Kidney capillary endothelial cell (primary cell): ENCODE data around the gene EPX.

ENCODE experiments used
- DNase-seq: peaks from one replicate; pipeline ENCODE4 v3.0.0-alpha.2; 2018; ENCODE audit warnings: low spot score

Gene EPX

DNA sequence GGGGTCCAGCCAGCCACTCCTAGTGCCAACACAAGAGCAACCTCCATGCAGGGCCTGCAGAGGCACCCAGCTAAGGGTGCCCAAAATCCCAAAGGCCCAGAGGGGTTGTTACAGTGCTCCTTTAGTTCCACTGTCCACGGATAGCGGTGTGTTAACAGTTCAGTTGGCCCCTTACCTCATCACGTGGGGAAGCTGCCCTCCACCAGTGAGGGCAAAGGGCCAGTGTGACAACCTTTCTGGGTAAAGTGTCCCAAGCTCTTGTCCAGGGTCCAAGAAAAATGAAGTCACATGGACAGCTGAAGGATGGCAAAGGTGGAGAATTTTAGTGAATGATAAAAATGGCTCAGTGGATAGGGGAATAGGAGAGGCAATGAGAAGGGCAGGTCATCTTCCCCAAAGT is 35.2 kb downstream of the EPX start:
- no peak for DNase-seq

GRCh38 chr17:58228679-58229078 is 36.2 kb downstream of the EPX start:
- DNase-seq, result no peak

DNA sequence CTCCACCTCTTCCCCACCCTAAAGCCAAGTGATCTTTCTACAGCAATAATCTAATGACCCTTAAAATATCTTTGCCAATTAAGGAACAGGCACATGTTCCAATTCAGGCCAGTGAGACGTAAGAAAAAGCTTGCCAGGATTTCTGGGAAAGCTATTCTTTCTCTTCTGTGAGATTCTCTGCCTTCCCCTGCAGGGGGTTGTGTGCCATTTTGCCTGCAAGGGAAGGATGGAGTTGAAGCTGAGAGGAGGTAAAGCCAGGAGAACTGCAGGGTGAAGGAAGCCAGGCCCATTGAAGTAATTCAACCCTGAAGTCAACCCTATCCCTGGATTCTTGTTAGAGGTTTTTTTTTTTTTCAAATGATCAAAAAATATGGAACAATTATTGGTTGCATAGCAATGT is 36.9 kb downstream of the EPX start:
- no peak for DNase-seq

DNA sequence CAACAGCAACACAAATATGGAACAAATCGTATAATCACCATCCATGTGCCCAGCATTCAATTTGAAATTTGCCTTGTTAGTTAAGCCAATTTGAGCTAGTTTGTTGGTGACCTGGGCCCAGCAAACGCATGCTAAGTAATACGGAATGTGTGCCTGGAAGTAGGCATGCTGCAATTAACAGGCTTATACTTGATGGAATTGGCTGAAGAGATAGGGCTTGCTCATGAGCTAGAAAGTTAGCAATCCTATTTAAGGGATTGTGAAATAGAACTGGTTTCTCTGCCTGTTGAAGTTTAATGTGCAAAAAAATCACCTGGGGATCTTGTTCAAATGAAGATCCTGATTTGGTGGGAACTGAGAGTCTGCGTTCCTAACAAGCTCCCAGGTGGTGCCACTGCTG is 37.4 kb downstream of the EPX start:
- DNase-seq, result no peak

GRCh38 chr17:58231641-58232040 is 39.1 kb downstream of the EPX start:
- no peak for DNase-seq

DNA sequence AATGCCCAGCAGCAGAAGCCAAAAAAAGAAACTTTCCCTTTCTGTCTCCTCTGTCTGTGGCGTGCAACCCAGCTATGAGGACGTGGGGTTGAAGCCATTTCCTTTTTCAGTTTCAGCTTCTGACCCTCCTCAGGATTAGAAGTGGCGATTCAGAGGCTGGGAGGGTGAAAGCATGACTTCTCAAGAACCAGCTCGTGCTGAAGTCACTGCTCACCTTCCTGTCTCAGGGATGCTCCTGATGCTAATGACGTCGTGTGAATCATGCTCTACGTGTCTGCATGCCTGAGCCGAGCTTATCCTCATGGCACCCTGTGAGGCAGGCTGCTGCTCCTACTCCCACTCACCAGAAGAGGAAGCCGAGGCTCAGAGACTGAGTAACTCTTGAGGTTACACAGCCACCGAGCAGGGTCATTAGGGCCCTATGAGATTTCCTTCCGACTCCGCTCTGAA is 40.2 kb downstream of the EPX start:
- DNase-seq, result peak; percentile 51

GRCh38 chr17:58233543-58233942 is 41.0 kb downstream of the EPX start:
- no peak for DNase-seq

DNA sequence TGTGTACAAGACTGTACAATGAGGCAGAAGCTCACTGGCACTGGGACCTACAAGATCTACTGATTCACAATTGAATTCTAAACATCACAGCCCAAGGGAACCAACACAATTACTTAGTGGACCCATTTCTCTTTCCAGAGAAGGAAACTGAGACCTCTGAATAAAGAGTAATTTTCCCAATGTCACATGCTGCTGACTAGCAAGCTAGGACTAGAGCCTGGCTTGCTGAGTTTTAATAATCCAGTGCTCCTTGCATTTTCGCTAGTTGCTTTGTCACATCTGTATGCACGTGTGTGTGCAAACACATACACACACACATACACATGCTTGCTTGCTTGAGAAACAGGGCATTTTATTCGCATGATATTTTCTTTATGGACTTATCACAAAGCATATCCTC is 42.0 kb downstream of the EPX start:
- DNase-seq, result no peak

- DNase-seq, result no peak
Observed at GRCh38 chr17:58235821-58236220, 43.3 kb downstream of the EPX start.

DNA sequence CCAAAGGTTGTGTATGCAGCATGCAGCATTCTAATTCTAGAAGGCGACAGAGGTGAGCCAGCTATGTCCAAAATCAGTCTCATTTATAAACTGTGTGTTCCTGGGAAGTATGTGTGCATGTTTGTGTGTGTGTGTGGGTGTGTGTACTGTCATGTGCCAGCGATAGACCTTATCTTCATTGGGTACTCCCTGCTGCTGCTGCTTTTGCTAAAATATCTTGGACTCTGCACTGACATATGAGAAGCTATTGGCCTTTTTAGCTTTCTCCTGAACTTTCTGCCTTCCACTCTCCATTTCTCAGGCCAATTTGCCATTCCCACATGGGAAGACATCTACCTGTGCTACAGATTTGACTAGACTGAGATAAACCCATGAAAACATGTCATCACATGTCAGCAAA is 43.9 kb downstream of the EPX start:
- no peak for DNase-seq

GRCh38 chr17:58238147-58238634 is 45.7 kb downstream of the EPX start, which contains the start of gene LPO:
Gene LPO (plus strand): TSS chr17:58238584. CDS start chr17:58242980, 4,396 bp downstream.
- DNase-seq, result no peak

GRCh38 chr17:58239987-58240386 is 47.5 kb downstream of the EPX start:
- no peak for DNase-seq

- DNase-seq, result no peak
Observed at GRCh38 chr17:58242171-58242784, 49.8 kb downstream of the EPX start.

DNA sequence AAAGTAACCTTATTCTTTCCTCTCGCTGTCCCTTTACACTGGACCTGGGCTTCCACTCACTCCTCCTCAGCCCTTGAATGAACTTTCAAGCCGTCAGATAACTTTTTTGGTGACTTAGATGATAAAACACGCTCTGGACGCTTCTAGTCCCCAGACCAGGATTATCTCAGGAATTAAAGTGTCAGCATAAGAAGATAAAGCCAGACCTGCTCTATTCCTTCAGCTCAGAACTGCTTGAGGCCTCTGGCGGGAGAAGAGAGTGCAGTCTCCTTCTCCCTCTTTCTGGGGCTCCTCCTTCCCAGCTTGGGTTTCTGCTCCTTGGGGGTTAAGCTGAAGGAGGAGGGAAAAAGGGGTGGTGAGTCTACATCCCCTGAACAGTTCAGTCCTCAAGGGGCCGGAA is 52.4 kb downstream of the EPX start:
- no peak for DNase-seq

GRCh38 chr17:58245428-58246103 is 53.0 kb downstream of the EPX start:
- DNase-seq, result no peak

DNA sequence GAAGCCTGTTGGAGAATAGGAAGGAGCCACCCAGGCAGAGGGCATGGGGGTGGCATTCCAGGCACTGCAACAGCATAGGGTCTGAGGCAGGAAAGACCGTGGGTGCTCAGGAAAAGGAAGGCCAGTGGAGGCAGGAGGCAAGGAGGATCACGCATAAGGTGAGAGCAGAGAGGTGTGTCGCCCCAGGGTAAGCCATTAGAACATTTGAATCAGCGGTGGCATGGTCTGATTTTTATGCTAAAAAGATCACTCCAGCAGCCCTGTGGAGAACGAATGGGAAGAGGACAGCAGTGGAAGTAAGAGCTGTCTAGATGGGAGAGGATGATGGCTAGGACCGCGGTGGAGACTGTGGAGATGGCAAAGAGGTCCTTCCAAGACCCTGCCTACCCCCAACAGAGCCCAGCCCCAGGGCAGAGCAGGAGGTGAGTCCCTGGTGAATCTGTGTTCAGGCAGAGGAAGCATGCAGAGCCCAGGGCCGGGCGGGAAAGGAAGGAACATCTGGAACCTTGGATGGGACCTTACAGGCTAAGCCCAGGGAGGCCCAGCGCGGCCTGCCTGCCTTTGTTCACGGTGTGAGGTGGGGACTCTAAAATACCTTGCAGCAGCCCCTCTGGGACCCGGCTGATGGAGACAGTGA is 53.7 kb downstream of the EPX start:
- no peak for DNase-seq

- no peak for DNase-seq
Observed at GRCh38 chr17:58246781-58247180, 54.3 kb downstream of the EPX start.

DNA sequence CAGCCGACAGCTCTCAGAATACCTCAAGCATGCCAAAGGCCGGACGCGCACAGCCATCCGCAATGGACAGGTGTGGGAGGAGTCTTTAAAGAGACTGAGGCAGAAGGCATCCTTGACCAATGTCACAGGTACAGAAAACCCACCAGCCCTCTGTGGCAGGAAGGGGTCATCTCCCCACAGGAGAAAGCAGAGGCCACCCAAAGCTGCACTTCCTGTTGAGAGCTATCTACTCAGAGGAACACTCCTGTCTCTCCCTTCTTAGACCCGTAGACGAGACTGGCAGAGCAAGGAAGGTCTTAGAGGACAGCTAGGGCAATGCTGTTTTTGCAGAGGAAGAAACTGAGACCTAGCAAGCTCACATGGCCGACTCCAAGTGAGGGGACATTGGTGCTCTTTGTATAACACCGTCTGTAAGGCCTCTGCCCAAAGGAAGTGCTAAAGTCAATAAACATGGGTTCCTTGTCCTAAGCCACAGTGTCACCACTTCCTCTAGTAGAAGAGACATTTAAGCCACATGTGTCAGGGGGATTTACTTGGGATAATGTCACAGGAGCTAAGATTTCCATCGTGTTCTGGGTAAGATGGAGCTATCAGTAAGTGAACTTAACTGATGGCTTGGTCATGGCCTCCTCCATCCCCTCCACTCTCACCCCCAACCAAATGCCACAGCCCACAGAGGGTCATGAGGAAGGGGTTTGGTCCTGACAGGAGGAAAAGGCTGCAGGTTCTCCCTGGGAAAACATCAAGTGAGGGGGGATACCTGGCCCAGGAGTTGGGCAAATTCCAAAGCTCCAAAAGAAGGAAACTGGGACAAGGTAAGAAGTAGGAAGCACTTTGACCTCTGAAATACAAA is 55.2 kb downstream of the EPX start:
- DNase-seq, result no peak

DNA sequence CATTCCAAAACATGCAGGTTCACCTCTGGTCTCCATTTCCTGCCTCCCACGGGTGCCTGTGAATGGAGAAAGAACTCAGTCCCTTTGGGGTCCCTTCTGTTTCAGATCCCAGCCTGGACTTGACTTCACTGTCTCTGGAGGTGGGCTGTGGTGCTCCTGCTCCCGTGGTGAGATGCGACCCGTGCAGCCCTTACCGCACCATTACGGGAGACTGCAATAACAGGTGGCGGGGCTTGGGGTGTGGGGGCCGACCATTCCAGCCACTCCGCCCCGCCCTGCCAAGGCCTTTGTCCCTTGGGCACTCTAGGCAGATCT is 56.4 kb downstream of the EPX start:
- no peak for DNase-seq

DNA sequence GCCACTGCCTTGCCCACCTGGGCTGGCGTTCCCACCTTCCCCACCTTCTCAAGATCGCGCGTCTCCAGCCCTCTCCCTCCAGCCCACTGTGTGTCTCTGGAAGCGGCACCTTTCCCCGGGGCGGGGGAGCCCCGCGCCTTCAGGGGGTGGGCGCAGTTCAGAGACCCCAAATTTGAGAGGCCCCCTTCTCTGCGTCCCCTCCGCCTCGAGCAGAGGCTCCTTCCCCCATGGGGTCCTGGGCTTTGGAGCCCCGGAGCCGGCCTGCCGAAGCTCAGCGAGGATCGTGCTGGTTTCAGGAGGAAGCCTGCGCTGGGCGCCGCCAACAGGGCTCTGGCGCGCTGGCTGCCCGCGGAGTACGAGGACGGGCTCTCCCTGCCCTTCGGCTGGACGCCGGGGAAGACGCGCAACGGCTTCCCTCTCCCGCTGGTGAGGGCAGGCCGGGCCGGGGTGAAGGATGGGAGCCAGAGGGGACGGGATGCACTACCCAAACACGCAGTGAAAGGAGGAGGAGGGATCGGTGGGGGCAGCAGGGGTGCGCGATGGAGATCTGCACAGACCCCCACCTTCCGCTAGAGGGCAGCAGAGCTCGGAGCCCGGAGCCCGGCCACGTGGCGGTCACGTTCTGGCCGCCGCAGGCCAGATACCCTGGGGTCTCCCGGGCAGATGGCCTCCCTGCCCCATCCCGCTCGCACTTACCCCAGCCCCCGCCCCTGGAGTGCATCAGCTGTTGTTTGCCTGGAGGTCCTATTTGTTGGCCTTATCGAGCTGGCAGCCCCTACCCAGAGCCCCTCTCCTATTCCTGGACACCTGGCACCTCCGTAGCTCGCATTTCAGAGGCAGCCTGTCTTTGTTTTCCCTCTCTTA is 57.0 kb downstream of the EPX start:
- peak; percentile 42 for DNase-seq

DNA sequence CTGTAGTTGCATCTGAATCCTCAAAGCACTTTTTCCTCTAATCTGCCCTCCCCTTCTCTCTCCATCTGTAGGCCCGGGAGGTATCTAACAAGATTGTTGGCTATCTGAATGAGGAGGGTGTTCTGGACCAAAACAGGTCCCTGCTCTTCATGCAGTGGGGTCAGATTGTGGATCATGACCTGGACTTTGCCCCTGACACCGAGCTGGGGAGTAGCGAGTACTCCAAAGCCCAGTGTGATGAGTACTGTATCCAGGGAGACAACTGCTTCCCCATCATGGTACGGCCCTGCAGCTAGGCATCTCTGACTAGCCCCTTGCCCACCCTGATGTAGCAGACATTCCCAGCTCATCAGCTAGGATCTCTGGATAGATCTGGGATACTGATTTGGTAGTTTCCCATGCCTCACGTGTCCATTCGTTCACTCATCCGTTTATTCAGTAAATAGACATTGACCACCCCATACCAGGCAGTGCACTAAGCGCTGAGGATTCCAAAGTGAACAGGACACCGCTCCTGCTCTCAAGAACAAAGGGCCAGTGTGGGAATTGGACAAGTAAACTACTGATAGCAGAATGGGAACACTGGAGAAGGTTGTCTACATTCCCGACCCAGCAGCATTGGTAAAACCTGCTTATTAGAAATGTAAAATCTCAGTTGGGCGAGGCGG is 58.0 kb downstream of the EPX start:
- DNase-seq, result no peak
